ENCODE data around the gene HIGD1C.

The HIGD1C gene

GRCh38 chr12:50991291-50991690 lies 38.9 kb downstream of the HIGD1C start:
- TF ChIP-seq TCF4 (CRISPR knock-in tag; IDR thresholded peaks at IDR 0.05; ENCODE audit: borderline replicate concordance) = no peak
- no peak for TF ChIP-seq CSDC2 (CRISPR knock-in tag; IDR thresholded peaks at IDR 0.05)
- no peak for TF ChIP-seq ZFP3 (CRISPR knock-in tag; IDR thresholded peaks at IDR 0.05)
- no peak for TF ChIP-seq RARB (CRISPR knock-in tag; IDR thresholded peaks at IDR 0.05)
- no peak for TF ChIP-seq ESRRG (CRISPR knock-in tag; IDR thresholded peaks at IDR 0.05)
- no peak for TF ChIP-seq PATZ1 (CRISPR knock-in tag; IDR thresholded peaks at IDR 0.05; ENCODE audit: borderline replicate concordance)
- no peak for TF ChIP-seq ISL1 (CRISPR knock-in tag; IDR thresholded peaks at IDR 0.05)
- no peak for TF ChIP-seq POU6F1 (CRISPR knock-in tag; IDR thresholded peaks at IDR 0.05; ENCODE audit: borderline replicate concordance, low read depth)
- TF ChIP-seq CREB5 (CRISPR knock-in tag; IDR thresholded peaks at IDR 0.05; ENCODE audit: low read depth) = no peak
- no peak for TF ChIP-seq ARNTL (CRISPR knock-in tag; IDR thresholded peaks at IDR 0.05; ENCODE audit: borderline replicate concordance, low read depth)
- TF ChIP-seq ZFP30 (CRISPR knock-in tag; IDR thresholded peaks at IDR 0.05) = no peak
- TF ChIP-seq PPARA (CRISPR knock-in tag; IDR thresholded peaks at IDR 0.05; ENCODE audit: borderline replicate concordance) = no peak
- no peak for TF ChIP-seq TOX (CRISPR knock-in tag; IDR thresholded peaks at IDR 0.05; ENCODE audit: borderline replicate concordance)
- TF ChIP-seq ZNF8 (CRISPR knock-in tag; IDR thresholded peaks at IDR 0.05) = no peak
- no peak for TF ChIP-seq ZC3H10 (CRISPR knock-in tag; IDR thresholded peaks at IDR 0.05)
- TF ChIP-seq SNAI2 (CRISPR knock-in tag; IDR thresholded peaks at IDR 0.05) = no peak
- TF ChIP-seq ZNF565 (CRISPR knock-in tag; conservative IDR thresholded peaks at IDR 0.05; ENCODE audit: low read depth) = no peak
- no peak for ATAC-seq

GRCh38 chr12:50992819-50993218 lies 40.5 kb downstream of the HIGD1C start:
- no peak for ATAC-seq
- TF ChIP-seq TCF4 (CRISPR knock-in tag; IDR thresholded peaks at IDR 0.05; ENCODE audit: borderline replicate concordance) (no peak), PATZ1 (CRISPR knock-in tag; IDR thresholded peaks at IDR 0.05; ENCODE audit: borderline replicate concordance) (no peak), SNAI2 (CRISPR knock-in tag; IDR thresholded peaks at IDR 0.05) (no peak), OSR1 (CRISPR knock-in tag; IDR thresholded peaks at IDR 0.05) (no peak), CSRNP3 (CRISPR knock-in tag; IDR thresholded peaks at IDR 0.05) (no peak), CSDC2 (CRISPR knock-in tag; IDR thresholded peaks at IDR 0.05) (no peak), TSHZ2 (CRISPR knock-in tag; IDR thresholded peaks at IDR 0.05) (no peak), BACH2 (CRISPR knock-in tag; IDR thresholded peaks at IDR 0.05; ENCODE audit: borderline replicate concordance) (no peak), ZFP30 (CRISPR knock-in tag; IDR thresholded peaks at IDR 0.05) (no peak), ARNTL (CRISPR knock-in tag; IDR thresholded peaks at IDR 0.05; ENCODE audit: borderline replicate concordance, low read depth) (no peak)
